Breast epithelium (tissue), 4 donors: ENCODE data around the gene TMED10. TPM values are rescaled to one million over a fixed set of nuclear protein-coding genes. Genes with fewer than 3 reads are reported as not detected.

Source experiments
- DNase-seq, 2 donors: peaks; one replicate each; pipeline ENCODE4 v3.0.0-alpha.2; 2019; ENCODE audit warnings: low spot score in 2 of 2
- H3K27ac ChIP-seq, 2 donors: fragments of 200-600 bp; sonication (generic) in 1 of 2; one replicate each; pipeline ENCODE4 v1.5.1; 2016 to 2019; ENCODE audit warnings: mild to moderate bottlenecking in 1 of 2
- H3K27me3 ChIP-seq, 2 donors: fragments of 200-600 bp; sonication (generic) in 1 of 2; one replicate each; pipeline versions ENCODE4 v1.5.1 to v1.6.0; 2017 to 2019; ENCODE audit warnings: control low read depth in 1 of 2, mild to moderate bottlenecking in 1 of 2
- H3K36me3 ChIP-seq: fragments of 200-600 bp; one replicate; pipeline ENCODE4 v1.5.1; 2019
- H3K4me1 ChIP-seq, 2 donors: fragments of 200-600 bp; sonication (generic); one replicate each; pipeline ENCODE4 v1.5.1; 2016 to 2019; ENCODE audit warnings: control low read depth in 1 of 2
- H3K4me3 ChIP-seq, 3 donors: fragments of 200-600 bp; sonication (generic); 1 replicate in 2 of 3; 2 replicates in 1 of 3; pipeline ENCODE4 v1.5.1; 2016 to 2019; ENCODE audit warnings: mild to moderate bottlenecking in 3 of 3, moderate library complexity in 2 of 3
- H3K9me3 ChIP-seq, 2 donors: fragments of 200-600 bp; sonication (generic) in 1 of 2; one replicate each; pipeline ENCODE4 v1.5.1; 2016 to 2019; ENCODE audit warnings: control low read depth in 1 of 2
- POLR2A ChIP-seq: fragments of 450-650 bp; IDR thresholded peaks from one replicate; pipeline ENCODE4 v1.6.1; 2016; ENCODE audit warnings: antibody characterized with exemption, mild to moderate bottlenecking, moderate library complexity
- POLR2AphosphoS5 ChIP-seq, 3 donors: sonication (generic); formaldehyde crosslinking; IDR thresholded peaks; one replicate each; pipeline ENCODE4 v1.6.1; 2017; ENCODE audit warnings: antibody characterized with exemption in 3 of 3
- intact Hi-C: fragments of 100-400 bp; cut with DNase I; formaldehyde crosslinking; loops from one replicate; pipeline ENCODE4 v1.15.1; 2023; ENCODE audit warnings: low total_unique reads
- total RNA-seq, 3 donors: library from RNA; depleted of rRNA; stranded (reverse); fragments of >200 nt; gene quantifications; one replicate each; pipeline ENCODE4 v1.1.0, GENCODE V29; 2016
- TF ChIP-seq, protein P1 (sequence below), 3 donors: fragments of 450-650 bp; IDR thresholded peaks; one replicate each; pipeline ENCODE4 v1.5.1; 2016 to 2017; ENCODE audit warnings: antibody characterized with exemption in 3 of 3, mild to moderate bottlenecking in 3 of 3, moderate library complexity in 3 of 3

TMED10 gene
- total RNA-seq, 3 donors from 2014 or later, result 263 to 443 (median 285) TPM

DNA sequence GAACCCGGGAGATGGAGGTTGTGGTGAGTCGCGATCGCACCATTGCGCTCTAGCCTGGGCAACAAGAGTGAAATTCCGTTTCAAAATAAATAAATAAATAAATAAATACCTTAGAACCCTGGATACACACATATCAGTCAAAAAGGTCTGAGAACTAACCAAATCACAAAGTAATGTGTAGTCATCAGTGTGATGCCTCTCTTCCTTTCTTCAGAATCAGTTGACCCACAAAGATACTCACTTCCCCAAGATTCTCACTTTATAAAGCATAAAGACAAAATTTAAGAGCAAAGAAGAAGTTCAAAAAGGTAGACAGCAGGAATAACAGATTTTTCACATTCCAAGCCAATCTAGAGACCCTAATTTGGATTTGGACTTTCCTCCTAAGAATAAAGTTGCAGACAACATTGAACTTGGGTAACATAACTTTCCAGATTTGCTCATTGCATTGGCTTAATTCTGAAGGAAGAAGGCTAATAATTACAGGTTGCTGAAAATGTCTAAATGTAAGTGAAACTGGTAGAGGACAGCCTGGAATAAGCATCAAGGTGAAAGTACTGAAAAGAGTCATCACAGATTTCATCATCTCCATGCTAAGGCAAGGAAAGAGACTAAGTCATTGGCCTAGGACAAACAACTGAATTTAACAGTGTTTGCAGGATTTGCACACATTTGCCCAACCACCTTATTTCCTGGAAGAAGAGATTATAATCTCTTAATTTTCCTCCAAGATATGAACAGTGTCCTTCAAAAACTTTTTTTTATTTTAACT lies 17.4 kb downstream of the TMED10 start:
- DNase-seq, result no peak
- Histone ChIP-seq H3K27me3 (no peaks in the 10 kb centered on the region), H3K36me3 (no peaks in the 10 kb centered on the region), H3K27ac (peak overlapping the region in 1 of 2 donors; percentile 13), H3K4me3 (no peak overlapping the region), H3K4me1 (no peaks in the 10 kb centered on the region), H3K9me3 (no peaks in the 10 kb centered on the region)
- intact Hi-C loops, result no loop called here
- TF ChIP-seq POLR2A, result no peak
- TF ChIP-seq, protein P1, sequence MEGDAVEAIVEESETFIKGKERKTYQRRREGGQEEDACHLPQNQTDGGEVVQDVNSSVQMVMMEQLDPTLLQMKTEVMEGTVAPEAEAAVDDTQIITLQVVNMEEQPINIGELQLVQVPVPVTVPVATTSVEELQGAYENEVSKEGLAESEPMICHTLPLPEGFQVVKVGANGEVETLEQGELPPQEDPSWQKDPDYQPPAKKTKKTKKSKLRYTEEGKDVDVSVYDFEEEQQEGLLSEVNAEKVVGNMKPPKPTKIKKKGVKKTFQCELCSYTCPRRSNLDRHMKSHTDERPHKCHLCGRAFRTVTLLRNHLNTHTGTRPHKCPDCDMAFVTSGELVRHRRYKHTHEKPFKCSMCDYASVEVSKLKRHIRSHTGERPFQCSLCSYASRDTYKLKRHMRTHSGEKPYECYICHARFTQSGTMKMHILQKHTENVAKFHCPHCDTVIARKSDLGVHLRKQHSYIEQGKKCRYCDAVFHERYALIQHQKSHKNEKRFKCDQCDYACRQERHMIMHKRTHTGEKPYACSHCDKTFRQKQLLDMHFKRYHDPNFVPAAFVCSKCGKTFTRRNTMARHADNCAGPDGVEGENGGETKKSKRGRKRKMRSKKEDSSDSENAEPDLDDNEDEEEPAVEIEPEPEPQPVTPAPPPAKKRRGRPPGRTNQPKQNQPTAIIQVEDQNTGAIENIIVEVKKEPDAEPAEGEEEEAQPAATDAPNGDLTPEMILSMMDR (IDR thresholded peaks at IDR 0.05), result no peak
- no peak for TF ChIP-seq POLR2AphosphoS5 (IDR thresholded peaks at IDR 0.05)

DNA sequence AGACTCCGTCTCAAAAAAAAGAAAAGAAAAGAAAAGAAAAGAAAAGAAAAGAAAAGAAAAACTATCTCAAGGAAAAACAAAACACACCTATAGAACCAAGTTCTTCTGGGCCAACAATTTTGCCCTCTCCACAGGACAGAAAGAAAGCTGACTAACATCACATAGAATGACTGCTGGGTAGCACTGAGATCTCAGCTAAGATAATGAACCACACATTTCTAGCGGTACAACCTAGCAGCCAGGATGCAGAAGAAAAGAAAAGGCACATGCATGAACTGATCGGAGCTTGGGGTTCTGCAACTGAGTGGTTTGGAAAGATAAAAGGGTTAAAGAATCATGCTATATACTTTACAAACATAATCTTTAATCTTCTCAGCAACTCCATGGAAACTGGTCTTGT lies 19.5 kb downstream of the TMED10 start:
- TF ChIP-seq, protein P1 (IDR thresholded peaks at IDR 0.05), result no peak
- no peak for TF ChIP-seq POLR2A
- no peak for TF ChIP-seq POLR2AphosphoS5 (IDR thresholded peaks at IDR 0.05)
- Histone ChIP-seq H3K36me3 (no peaks in the 10 kb centered on the region), H3K4me1 (no peaks in the 10 kb centered on the region), H3K9me3 (no peaks in the 10 kb centered on the region), H3K27ac (no peak overlapping the region), H3K4me3 (no peak overlapping the region), H3K27me3 (no peaks in the 10 kb centered on the region)
- intact Hi-C loops, result no loop called here
- no peak for DNase-seq

DNA sequence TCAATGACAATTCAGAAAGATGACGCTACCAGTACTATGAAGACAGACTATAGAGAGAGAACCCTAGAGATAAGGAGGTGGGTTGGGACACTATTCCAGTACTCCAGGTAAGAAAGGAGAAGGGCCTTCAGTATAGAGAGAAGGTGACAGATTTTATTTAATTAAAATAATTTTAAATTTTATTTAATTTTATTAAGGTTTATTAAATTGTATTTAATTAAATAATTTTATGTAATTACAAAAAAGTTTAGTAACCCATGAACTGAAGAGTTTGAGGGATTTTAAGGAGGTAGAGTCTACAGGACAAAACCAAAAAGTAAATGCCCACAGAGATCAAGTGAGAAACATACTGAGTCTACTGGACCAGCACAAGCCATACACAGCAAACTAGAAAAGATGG lies 20.3 kb downstream of the TMED10 start:
- intact Hi-C loops, result no loop called here
- Histone ChIP-seq H3K4me1 (no peaks in the 10 kb centered on the region), H3K9me3 (no peaks in the 10 kb centered on the region), H3K4me3 (no peak overlapping the region), H3K27ac (peak overlapping the region in 1 of 2 donors; percentile 9), H3K27me3 (no peaks in the 10 kb centered on the region), H3K36me3 (no peaks in the 10 kb centered on the region)
- DNase-seq, result no peak
- TF ChIP-seq POLR2A (no peak), POLR2AphosphoS5 (IDR thresholded peaks at IDR 0.05) (no peak)
- TF ChIP-seq, protein P1 (IDR thresholded peaks at IDR 0.05), result no peak

DNA sequence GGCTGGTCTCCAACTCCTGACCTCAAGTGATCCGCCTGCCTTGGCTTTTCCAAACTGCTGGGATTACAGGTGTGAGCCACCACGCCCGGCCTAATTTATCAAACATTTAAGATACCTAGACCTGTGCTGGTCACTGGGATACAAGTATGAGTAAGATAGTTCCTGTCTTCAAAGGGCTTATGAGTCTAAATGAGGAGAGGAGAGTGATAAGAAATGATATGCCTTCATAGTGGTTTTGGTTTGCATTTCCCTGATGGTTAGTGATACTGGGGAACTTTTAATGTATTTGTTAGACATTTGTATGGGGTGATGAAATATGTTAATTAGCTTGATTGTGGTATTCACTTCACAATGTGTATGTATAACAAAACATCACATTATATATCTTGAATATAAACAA lies 21.2 kb downstream of the TMED10 start:
- Histone ChIP-seq H3K27ac (peak overlapping the region in 1 of 2 donors; percentile 9), H3K36me3 (no peaks in the 10 kb centered on the region), H3K9me3 (no peaks in the 10 kb centered on the region), H3K4me3 (no peak overlapping the region), H3K27me3 (no peaks in the 10 kb centered on the region), H3K4me1 (no peaks in the 10 kb centered on the region)
- DNase-seq, result no peak
- TF ChIP-seq POLR2A (no peak), POLR2AphosphoS5 (IDR thresholded peaks at IDR 0.05) (no peak)
- TF ChIP-seq, protein P1 (IDR thresholded peaks at IDR 0.05), result no peak
- intact Hi-C loops, result no loop called here

DNA sequence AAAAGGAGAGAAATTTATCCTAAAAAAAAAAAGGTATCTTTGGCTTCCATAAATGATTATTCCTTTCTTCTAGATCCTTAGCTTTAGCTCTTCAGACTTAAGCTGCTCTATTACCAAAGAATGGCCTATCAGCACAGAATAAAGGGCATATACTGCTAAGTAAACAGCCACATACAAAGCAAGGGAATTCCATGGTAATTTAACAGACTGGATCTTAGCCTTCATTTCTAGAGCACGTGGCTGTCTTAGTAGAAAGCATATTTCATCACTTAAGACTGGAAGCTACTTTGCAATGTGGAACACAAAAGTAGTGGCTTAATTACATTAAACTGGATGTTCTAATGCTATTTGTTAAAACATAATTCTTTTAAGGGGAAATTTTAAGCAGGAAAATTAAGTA lies 23.1 kb downstream of the TMED10 start:
- TF ChIP-seq, protein P1 (IDR thresholded peaks at IDR 0.05), result no peak
- no peak for TF ChIP-seq POLR2A
- TF ChIP-seq POLR2AphosphoS5 (IDR thresholded peaks at IDR 0.05), result no peak
- no peak overlapping the region for H3K27ac ChIP-seq
- intact Hi-C loops, result no loop called here
- H3K36me3 ChIP-seq, result no peaks in the 10 kb centered on the region
- peaks cover 0 to 2% of the 10 kb centered on the region in 2 donors for H3K4me1 ChIP-seq
- H3K27me3 ChIP-seq, result no peaks in the 10 kb centered on the region
- H3K9me3 ChIP-seq, result no peaks in the 10 kb centered on the region
- no peak for DNase-seq
- H3K4me3 ChIP-seq, result no peak overlapping the region
